Liver (tissue), 9 donors: ENCODE data around the gene RNASE8. TPM values are rescaled to one million over a fixed set of nuclear protein-coding genes. Genes with fewer than 3 reads are reported as not detected.

Source experiments
- DNase-seq: peaks from one replicate; pipeline ENCODE4 v3.0.0-alpha.2; 2017; ENCODE audit warnings: low spot score
- H3K27ac ChIP-seq, 2 donors: one replicate each; pipeline ENCODE4 v1.7.0; 2013; ENCODE audit warnings: inconsistent platforms in 2 of 2, low read length in 2 of 2, control low read depth in 1 of 2, low read depth in 1 of 2, mild to moderate bottlenecking in 1 of 2
- H3K27me3 ChIP-seq, 4 donors: one replicate each; pipeline versions ENCODE4 v1.6.1 to v1.7.0; 2013; ENCODE audit warnings: low read length in 3 of 4, inconsistent platforms in 1 of 4, mild to moderate bottlenecking in 1 of 4, moderate library complexity in 1 of 4; ENCODE audit not compliant: control insufficient read depth in 4 of 4, insufficient read depth in 4 of 4
- H3K36me3 ChIP-seq, 4 donors: one replicate each; pipeline versions ENCODE4 v1.6.1 to v1.7.0; 2013; ENCODE audit warnings: low read length in 3 of 4, mild to moderate bottlenecking in 3 of 4, low read depth in 1 of 4, moderate library complexity in 1 of 4; ENCODE audit not compliant: control insufficient read depth in 4 of 4, insufficient read depth in 3 of 4
- H3K4me1 ChIP-seq, 4 donors: one replicate each; pipeline versions ENCODE4 v1.6.1 to v1.7.0; 2013; ENCODE audit warnings: low read length in 3 of 4, mild to moderate bottlenecking in 3 of 4, moderate library complexity in 1 of 4; ENCODE audit not compliant: control insufficient read depth in 4 of 4, insufficient read depth in 4 of 4
- H3K4me3 ChIP-seq, 3 donors: one replicate each; pipeline versions ENCODE4 v1.6.1 to v1.7.0; 2013; ENCODE audit warnings: low read length in 3 of 3, control low read depth in 1 of 3, low read depth in 1 of 3, mild to moderate bottlenecking in 1 of 3
- H3K9ac ChIP-seq, 2 donors: one replicate each; pipeline ENCODE4 v1.7.0; 2013; ENCODE audit warnings: low read length in 2 of 2, mild to moderate bottlenecking in 2 of 2, moderate library complexity in 2 of 2, control low read depth in 1 of 2, low read depth in 1 of 2
- H3K9me3 ChIP-seq, 4 donors: one replicate each; pipeline versions ENCODE4 v1.6.1 to v1.7.0; 2013; ENCODE audit warnings: low read length in 3 of 4; ENCODE audit not compliant: control insufficient read depth in 4 of 4
- EGR1 ChIP-seq, 2 donors: IDR thresholded peaks; 2 replicates each; pipeline ENCODE4 v1.6.1; 2016 to 2018; ENCODE audit warnings: antibody characterized with exemption in 2 of 2, low read depth in 2 of 2
- FOXA2 ChIP-seq: IDR thresholded peaks from 2 replicates; pipeline ENCODE4 v1.6.1; 2016; ENCODE audit warnings: antibody characterized with exemption
- NR2F2 ChIP-seq: IDR thresholded peaks from 2 replicates; pipeline ENCODE4 v1.6.1; 2016; ENCODE audit warnings: antibody characterized with exemption
- RAD21 ChIP-seq, 2 donors: IDR thresholded peaks; 2 replicates each; pipeline ENCODE4 v1.6.1; 2016; ENCODE audit warnings: antibody characterized with exemption in 2 of 2, mild to moderate bottlenecking in 2 of 2
- RXRA ChIP-seq, 2 donors: IDR thresholded peaks; 2 replicates each; pipeline ENCODE4 v1.6.1; 2017 to 2018; ENCODE audit warnings: antibody characterized with exemption in 2 of 2, mild to moderate bottlenecking in 1 of 2
- TAF1 ChIP-seq: conservative IDR thresholded peaks from 2 replicates; pipeline ENCODE4 v1.6.1; 2016; ENCODE audit warnings: antibody characterized with exemption, mild to moderate bottlenecking
- WGBS: extraction: QIAGEN DNeasy Blood & Tissue Kit; methylation state at CpG from one replicate; pipeline ENCODE4 v1.1.7; 2013; 5-methylcytosine and 5-hydroxymethylcytosine counted together
- polyA plus RNA-seq, 2 donors: library from polyadenylated mRNA; stranded (reverse) in 1 of 2; unstranded in 1 of 2; fragments of 200-250 nt in 1 of 2; fragments of >200 nt in 1 of 2; fragmentation: Nextera tagmentation in 1 of 2; extraction: Ambion mirVana in 1 of 2; gene quantifications; one replicate each; pipeline versions ENCODE4 v1.2.1 to v1.2.3, GENCODE V29; 2013 to 2015
- total RNA-seq, 2 donors: library from RNA; depleted of rRNA; stranded (reverse); fragments of >200 nt; gene quantifications; one replicate each; pipeline ENCODE4 v1.2.3, GENCODE V29; 2014
- TF ChIP-seq, protein P1 (sequence below): IDR thresholded peaks from 2 replicates; pipeline ENCODE4 v1.6.1; 2016; ENCODE audit warnings: antibody characterized with exemption, mild to moderate bottlenecking
- TF ChIP-seq, protein P2 (sequence below): IDR thresholded peaks from 2 replicates; pipeline ENCODE4 v1.6.1; 2016; ENCODE audit warnings: antibody characterized with exemption
- TF ChIP-seq, protein P3 (sequence below): fragments of 150-350 bp; IDR thresholded peaks from 2 replicates; pipeline ENCODE4 v1.5.1; 2017; ENCODE audit warnings: improper control_type of control experiment, low read depth, low read length; ENCODE audit not compliant: missing input control
- TF ChIP-seq, protein P4 (sequence below): IDR thresholded peaks from 2 replicates; pipeline ENCODE4 v1.6.1; 2016; ENCODE audit warnings: antibody characterized with exemption
- donor health status: healthy.
- donor health status: healthy.
- donor health status: healthy.
- donor health status: healthy.
- donor health status: healthy.

Gene RNASE8
- total and polyA plus RNA-seq, 4 donors: not detected

DNA sequence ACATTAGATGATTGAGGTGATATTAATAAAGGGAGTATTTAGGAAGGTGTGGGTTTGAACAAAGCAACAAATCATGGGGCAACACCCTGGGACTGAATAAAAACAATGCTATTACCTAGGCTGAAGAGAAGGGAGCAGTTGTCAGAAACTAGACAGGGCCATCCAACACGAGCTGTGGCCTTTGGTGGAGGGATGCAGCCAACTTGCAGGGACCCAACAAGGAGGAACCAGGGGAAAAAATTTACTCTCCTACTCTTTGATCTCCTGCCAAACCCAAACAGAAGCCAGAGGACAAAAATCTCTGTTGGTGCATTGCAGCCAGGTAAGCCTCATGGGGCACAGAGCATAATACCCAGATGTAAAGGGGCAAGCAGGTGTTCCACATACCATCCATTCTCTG is 46.5 kb upstream of the RNASE8 start (continued):
- TF ChIP-seq, protein P1, sequence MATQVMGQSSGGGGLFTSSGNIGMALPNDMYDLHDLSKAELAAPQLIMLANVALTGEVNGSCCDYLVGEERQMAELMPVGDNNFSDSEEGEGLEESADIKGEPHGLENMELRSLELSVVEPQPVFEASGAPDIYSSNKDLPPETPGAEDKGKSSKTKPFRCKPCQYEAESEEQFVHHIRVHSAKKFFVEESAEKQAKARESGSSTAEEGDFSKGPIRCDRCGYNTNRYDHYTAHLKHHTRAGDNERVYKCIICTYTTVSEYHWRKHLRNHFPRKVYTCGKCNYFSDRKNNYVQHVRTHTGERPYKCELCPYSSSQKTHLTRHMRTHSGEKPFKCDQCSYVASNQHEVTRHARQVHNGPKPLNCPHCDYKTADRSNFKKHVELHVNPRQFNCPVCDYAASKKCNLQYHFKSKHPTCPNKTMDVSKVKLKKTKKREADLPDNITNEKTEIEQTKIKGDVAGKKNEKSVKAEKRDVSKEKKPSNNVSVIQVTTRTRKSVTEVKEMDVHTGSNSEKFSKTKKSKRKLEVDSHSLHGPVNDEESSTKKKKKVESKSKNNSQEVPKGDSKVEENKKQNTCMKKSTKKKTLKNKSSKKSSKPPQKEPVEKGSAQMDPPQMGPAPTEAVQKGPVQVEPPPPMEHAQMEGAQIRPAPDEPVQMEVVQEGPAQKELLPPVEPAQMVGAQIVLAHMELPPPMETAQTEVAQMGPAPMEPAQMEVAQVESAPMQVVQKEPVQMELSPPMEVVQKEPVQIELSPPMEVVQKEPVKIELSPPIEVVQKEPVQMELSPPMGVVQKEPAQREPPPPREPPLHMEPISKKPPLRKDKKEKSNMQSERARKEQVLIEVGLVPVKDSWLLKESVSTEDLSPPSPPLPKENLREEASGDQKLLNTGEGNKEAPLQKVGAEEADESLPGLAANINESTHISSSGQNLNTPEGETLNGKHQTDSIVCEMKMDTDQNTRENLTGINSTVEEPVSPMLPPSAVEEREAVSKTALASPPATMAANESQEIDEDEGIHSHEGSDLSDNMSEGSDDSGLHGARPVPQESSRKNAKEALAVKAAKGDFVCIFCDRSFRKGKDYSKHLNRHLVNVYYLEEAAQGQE: no peak
- no peak for TF ChIP-seq EGR1 (IDR thresholded peaks at IDR 0.05; ENCODE audit: low read depth in 2 of 2)
- TF ChIP-seq RAD21 (IDR thresholded peaks at IDR 0.05): no peak
- no peak for TF ChIP-seq TAF1
- no peak for TF ChIP-seq FOXA2

DNA sequence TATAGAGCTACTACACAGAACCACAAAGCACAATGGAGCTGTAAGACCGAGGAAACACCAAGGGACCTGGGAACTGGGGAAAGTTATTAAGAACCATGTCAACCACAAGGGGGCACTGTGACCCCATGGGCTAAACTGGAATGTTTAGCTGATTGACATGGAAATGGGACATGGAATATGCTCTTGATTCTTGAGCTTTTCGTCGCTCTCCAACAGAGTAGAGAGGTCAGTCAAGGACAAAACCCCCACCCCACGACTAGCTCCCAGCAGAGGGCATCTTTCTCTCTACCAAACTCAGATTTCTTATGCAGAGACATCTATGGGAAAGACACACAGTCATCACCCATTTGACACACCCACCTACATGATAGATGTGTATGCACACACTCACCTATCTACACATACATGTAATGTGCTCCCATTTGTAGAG is 42.8 kb upstream of the RNASE8 start:
- Histone ChIP-seq H3K4me1 (peaks cover 0 to 30% (median 5%) of the 10 kb centered on the region in 4 donors), H3K9me3 (no peaks in the 10 kb centered on the region), H3K27me3 (no peaks in the 10 kb centered on the region), H3K9ac (no peak overlapping the region), H3K27ac (no peak overlapping the region), H3K36me3 (peaks cover 7 to 31% (median 27%) of the 10 kb centered on the region in 4 donors), H3K4me3 (no peak overlapping the region)
- 0% methylated on average over 4 of the region's 4 CpGs for WGBS
- peak; percentile 21 to 57 for TF ChIP-seq RXRA (IDR thresholded peaks at IDR 0.05)
- no peak for TF ChIP-seq TAF1
- TF ChIP-seq, protein P2, sequence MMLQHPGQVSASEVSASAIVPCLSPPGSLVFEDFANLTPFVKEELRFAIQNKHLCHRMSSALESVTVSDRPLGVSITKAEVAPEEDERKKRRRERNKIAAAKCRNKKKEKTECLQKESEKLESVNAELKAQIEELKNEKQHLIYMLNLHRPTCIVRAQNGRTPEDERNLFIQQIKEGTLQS: no peak
- TF ChIP-seq, protein P1: no peak
- TF ChIP-seq RAD21 (IDR thresholded peaks at IDR 0.05): peak; percentile 100
- TF ChIP-seq, protein P3, sequence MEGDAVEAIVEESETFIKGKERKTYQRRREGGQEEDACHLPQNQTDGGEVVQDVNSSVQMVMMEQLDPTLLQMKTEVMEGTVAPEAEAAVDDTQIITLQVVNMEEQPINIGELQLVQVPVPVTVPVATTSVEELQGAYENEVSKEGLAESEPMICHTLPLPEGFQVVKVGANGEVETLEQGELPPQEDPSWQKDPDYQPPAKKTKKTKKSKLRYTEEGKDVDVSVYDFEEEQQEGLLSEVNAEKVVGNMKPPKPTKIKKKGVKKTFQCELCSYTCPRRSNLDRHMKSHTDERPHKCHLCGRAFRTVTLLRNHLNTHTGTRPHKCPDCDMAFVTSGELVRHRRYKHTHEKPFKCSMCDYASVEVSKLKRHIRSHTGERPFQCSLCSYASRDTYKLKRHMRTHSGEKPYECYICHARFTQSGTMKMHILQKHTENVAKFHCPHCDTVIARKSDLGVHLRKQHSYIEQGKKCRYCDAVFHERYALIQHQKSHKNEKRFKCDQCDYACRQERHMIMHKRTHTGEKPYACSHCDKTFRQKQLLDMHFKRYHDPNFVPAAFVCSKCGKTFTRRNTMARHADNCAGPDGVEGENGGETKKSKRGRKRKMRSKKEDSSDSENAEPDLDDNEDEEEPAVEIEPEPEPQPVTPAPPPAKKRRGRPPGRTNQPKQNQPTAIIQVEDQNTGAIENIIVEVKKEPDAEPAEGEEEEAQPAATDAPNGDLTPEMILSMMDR: peak; percentile 93
- TF ChIP-seq NR2F2: peak; percentile 25
- TF ChIP-seq, protein P4, sequence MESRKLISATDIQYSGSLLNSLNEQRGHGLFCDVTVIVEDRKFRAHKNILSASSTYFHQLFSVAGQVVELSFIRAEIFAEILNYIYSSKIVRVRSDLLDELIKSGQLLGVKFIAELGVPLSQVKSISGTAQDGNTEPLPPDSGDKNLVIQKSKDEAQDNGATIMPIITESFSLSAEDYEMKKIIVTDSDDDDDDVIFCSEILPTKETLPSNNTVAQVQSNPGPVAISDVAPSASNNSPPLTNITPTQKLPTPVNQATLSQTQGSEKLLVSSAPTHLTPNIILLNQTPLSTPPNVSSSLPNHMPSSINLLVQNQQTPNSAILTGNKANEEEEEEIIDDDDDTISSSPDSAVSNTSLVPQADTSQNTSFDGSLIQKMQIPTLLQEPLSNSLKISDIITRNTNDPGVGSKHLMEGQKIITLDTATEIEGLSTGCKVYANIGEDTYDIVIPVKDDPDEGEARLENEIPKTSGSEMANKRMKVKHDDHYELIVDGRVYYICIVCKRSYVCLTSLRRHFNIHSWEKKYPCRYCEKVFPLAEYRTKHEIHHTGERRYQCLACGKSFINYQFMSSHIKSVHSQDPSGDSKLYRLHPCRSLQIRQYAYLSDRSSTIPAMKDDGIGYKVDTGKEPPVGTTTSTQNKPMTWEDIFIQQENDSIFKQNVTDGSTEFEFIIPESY: no peak
- peak; percentile 85 for DNase-seq
